Forelimb muscle (tissue), 1 donor: ENCODE results near the gene TIPARP. TPM values are rescaled to one million over a fixed set of nuclear protein-coding genes. Genes with fewer than 3 reads are reported as not detected.
"Not testable (repeated sequence)": the region's sequence is repeated elsewhere in the genome, so short reads cannot be mapped to it uniquely, and the experiment has no call there.

ENCODE experiments used
- DNase-seq: peaks from one replicate; pipeline ENCODE4 v3.0.0-alpha.2; 2013; ENCODE audit warnings: low read depth
- polyA plus RNA-seq: library from polyadenylated mRNA; unstranded; fragments of 120-200 nt; gene quantifications from one replicate; pipeline ENCODE4 v1.2.1, GENCODE V29; 2013; ENCODE audit not compliant: insufficient read length

TIPARP gene
- polyA plus RNA-seq, 1 donor: 8.6 TPM

- no peak for DNase-seq
Observed at GRCh38 chr3:156738251-156738650, 63.9 kb downstream of the TIPARP start.

GRCh38 chr3:156739976-156740375 is 65.6 kb downstream of the TIPARP start:
- DNase-seq: no peak

DNA sequence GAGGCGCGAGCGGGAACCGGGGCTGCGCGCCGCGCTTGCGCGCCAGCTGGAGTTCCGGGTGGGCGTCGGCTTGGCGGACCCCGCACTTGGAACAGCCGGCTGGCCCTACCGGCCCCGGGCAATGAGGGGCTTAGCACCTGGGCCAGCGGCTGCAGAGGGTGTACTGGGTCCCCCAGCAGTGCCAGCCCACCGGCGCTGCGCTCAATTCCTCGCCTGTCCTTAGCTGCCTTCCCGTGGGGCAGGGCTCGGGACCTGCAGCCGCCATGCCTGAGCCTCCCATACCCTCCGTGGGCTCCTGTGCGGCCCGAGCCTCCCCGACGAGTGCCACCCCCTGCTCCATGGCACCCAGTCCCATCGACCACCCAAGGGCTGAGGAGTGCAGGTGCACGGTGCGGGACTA is 66.2 kb downstream of the TIPARP start:
- not testable (repeated sequence) for DNase-seq

GRCh38 chr3:156741935-156742334 is 67.5 kb downstream of the TIPARP start:
- DNase-seq: no peak

- DNase-seq: no peak
Observed at GRCh38 chr3:156742401-156742800, 68.0 kb downstream of the TIPARP start.

GRCh38 chr3:156743859-156744258 is 69.5 kb downstream of the TIPARP start:
- no peak for DNase-seq

DNA sequence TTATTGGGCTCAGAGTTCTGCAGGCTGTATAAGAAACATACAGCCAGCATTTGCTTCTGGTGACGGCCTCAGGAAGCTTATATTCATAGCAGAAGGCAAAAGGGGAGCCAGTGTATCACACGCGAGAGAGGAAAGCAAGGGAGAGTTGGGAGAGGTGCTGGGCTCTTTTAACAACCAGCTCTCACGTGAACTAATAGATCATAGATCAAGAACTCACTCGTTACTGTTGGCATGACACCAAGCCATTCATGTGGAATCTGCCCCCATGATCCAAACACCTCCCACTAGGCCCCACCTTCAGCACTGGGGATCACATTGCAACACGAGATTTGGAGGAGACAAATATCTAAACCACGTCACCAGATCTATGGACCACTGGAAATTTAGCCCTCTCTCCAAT is 70.2 kb downstream of the TIPARP start:
- DNase-seq: no peak

DNA sequence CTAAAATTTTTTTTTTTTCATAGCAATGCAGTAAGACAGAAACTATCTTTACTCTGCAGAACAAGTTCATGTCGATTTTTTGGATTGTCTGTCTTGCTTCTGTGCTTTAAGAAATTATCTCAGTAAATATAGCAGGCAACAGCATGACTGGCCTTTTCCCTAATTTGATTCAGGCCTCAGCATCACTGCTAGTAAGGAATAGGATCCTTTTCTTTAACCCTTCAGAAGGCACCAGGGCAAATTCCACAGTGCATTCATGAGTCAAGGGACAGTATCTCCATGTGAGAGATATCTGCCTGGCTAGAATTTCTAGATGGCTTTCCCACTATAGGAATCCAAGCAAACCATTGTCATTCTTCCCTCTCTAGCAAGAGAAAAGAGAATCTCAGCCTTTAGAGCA is 71.4 kb downstream of the TIPARP start:
- no peak for DNase-seq

DNA sequence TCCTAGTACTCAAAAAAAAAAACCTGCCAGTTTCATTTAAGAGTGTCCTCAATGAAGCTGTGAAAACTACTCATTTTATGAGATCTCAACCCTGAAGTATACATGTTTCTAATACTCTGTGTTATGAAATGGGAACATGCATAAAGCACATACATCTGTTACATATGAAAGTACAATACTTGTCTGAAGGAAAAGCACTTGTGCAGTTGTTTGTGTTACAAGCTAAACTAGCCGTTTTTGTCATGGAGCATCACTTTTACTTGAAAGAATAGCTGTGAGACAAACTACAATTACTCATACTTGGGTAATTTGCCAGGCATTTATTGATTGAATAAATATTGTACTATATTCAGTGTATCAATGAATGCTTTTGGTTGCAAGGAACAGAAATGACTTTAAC is 72.7 kb downstream of the TIPARP start:
- DNase-seq: no peak

DNA sequence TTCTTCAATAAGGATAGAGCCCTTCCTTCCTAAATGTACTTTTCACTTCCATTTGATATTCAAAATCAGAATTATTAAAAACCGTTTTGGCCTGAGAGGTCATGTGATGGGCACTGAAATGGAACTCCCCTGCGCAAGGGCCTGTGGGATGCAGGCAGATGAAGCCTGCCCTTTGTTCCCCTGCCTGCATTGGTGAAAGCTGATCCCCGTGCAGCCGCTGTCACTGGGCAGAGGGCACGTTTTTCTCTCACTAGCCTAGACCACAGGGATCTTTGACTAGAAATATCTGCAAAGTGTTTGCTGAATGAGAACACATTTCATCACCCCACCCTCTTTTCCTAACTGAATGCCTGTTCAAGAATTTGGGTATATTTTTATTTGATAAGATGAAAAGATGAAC is 74.9 kb downstream of the TIPARP start:
- DNase-seq: no peak

DNA sequence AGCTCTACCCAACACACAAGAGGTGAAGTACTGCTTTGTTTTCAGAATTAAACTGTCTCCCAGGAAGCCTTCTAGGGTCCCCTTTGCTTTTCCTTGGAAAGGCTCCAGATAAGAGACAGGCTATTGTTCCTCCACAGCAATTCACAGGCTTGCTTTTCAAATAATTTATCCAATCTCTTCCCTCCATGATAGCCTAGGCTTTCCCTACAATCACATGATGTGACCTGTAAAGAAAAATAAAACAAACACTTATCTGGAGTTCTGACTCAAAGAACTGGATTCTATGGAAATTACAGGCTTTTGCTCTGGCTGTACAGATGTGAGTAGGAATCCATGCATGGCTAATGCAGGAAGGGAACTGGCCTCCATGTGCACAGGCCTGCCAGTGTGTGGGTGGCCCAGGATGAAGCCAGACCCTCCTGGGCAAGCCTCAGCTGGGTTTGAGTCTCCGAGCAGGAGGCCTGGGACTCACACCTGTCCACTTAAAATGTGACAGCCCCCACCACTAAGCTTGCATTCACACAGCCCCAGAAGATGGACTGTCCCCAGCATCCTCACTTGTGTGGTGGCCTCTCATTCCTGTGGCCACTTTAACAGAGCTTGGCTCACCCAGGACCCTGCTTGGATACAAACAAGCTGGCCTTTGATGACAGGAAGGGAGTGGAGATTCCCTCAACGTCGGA is 75.9 kb downstream of the TIPARP start:
- no peak for DNase-seq

GRCh38 chr3:156750874-156751245 is 76.5 kb downstream of the TIPARP start:
- no peak for DNase-seq

GRCh38 chr3:156751461-156752025 is 77.2 kb downstream of the TIPARP start:
- DNase-seq: no peak

Other genes starting within 250 kb of the TIPARP start
- gene SSR3, start 119.5 kb upstream of the TIPARP start, polyA plus RNA-seq: 91.0 TPM
- gene LEKR1, start 151.8 kb downstream of the TIPARP start, polyA plus RNA-seq: 0.61 TPM